NB4 (cell line): ENCODE data around the gene COX8A.

ENCODE experiments used
- DNase-seq: peaks from one replicate; pipeline ENCODE4 v3.0.0; 2010; ENCODE audit warnings: low read depth
- H3K4me3 ChIP-seq: one replicate; pipeline ENCODE4 v1.5.1; 2011; ENCODE audit warnings: mild to moderate bottlenecking, low read depth, low read length, moderate library complexity
- CTCF ChIP-seq: IDR thresholded peaks from one replicate; pipeline ENCODE4 v1.5.1; 2012; ENCODE audit warnings: low read depth, low read length
- MAX ChIP-seq: IDR thresholded peaks from 2 replicates; pipeline ENCODE4 v1.6.1; 2011; ENCODE audit warnings: low read depth, low read length
- MYC ChIP-seq: IDR thresholded peaks from 2 replicates; pipeline ENCODE4 v1.6.1; 2011; ENCODE audit warnings: low read depth, low read length
- POLR2A ChIP-seq: IDR thresholded peaks from 2 replicates; pipeline ENCODE4 v1.6.1; 2011; ENCODE audit warnings: mild to moderate bottlenecking; ENCODE audit not compliant: insufficient read length; ENCODE audit errors: extremely low read depth

COX8A gene

GRCh38 chr11:63978551-63979239, 4.3 kb downstream of the COX8A start:
- DNase-seq = no peak
- H3K4me3 ChIP-seq = no peak overlapping the region
- TF ChIP-seq MYC (no peak), CTCF (no peak), POLR2A (no peak), MAX (no peak)

GRCh38 chr11:63979426-63979825, 5.0 kb downstream of the COX8A start:
- no peak for TF ChIP-seq POLR2A
- TF ChIP-seq MYC = no peak
- no peak for TF ChIP-seq CTCF
- no peak for TF ChIP-seq MAX
- DNase-seq = no peak
- no peak overlapping the region for H3K4me3 ChIP-seq

- H3K4me3 ChIP-seq = peak overlapping the region; percentile 80
- DNase-seq = peak; percentile 73
- TF ChIP-seq MYC (peak; percentile 45; the same call in 1 of the 2 replicates), MAX (0 out of 2 replicates have a peak, but pooled peaks have one; percentile 26), POLR2A (no peak)
Observed at GRCh38 chr11:63985812-63986155, 11.4 kb downstream of the COX8A start.

- TF ChIP-seq POLR2A = peak; percentile 84
- TF ChIP-seq CTCF = no peak
- TF ChIP-seq MAX = peak; percentile 64
- TF ChIP-seq MYC = peak; percentile 66
- H3K4me3 ChIP-seq = peak within 1 kb of the TSS; percentile 80
- DNase-seq = peak; percentile 93
Observed at GRCh38 chr11:63986156-63986931, 11.9 kb downstream of the COX8A start, which contains the start of gene OTUB1. TSS of gene OTUB1 (plus strand) at chr11:63986438. CDS start at chr11:63986457, 19 bp downstream.

- TF ChIP-seq MAX (no peak), MYC (no peak), CTCF (no peak), POLR2A (no peak)
- peak overlapping the region; percentile 80 for H3K4me3 ChIP-seq
- no peak for DNase-seq
Observed at GRCh38 chr11:63986932-63987513, 12.6 kb downstream of the COX8A start.
